K562 treated with DMSO at 1 percent for 12 hours (cell line): ENCODE measurements around the gene MAGEB6. TPM values are rescaled to one million over a fixed set of nuclear protein-coding genes. Genes with fewer than 3 reads are reported as not detected.

Experiments
- total RNA-seq: library from RNA; unstranded; fragments of 300-600 nt; gene quantifications from 2 replicates; pipeline ENCODE4 v1.2.3, GENCODE V29; 2022; ENCODE audit not compliant: insufficient read depth

MAGEB6 gene, protein sequence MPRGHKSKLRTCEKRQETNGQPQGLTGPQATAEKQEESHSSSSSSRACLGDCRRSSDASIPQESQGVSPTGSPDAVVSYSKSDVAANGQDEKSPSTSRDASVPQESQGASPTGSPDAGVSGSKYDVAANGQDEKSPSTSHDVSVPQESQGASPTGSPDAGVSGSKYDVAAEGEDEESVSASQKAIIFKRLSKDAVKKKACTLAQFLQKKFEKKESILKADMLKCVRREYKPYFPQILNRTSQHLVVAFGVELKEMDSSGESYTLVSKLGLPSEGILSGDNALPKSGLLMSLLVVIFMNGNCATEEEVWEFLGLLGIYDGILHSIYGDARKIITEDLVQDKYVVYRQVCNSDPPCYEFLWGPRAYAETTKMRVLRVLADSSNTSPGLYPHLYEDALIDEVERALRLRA
- 0.44 TPM in 1 of 2 replicates, not detected in the other for total RNA-seq

DNA sequence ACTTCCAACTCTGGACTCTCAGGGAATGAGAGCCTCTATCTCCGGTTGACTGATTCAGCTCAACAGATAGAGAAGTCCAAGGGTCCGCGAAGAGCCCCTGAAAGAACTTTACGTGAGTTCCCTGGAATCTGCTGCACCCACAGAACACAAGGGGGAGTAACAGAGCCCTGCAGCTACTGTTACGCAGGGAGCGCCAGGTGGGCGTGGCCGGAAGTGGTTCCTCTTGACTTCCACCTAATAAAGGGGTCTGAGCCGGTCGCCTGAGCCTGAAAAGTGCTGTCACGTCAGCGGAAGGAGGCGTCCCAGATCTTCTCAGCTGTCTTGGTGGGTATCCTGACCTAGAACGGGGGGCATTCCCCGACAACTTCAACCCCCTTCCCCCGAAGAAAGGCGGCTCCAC, at the start of gene MAGEB6:
Gene MAGEB6 (plus strand): TSS at position 237 of the 400 bp plus-strand sequence. CDS start 1,407 bp downstream, outside the sequence.

DNA sequence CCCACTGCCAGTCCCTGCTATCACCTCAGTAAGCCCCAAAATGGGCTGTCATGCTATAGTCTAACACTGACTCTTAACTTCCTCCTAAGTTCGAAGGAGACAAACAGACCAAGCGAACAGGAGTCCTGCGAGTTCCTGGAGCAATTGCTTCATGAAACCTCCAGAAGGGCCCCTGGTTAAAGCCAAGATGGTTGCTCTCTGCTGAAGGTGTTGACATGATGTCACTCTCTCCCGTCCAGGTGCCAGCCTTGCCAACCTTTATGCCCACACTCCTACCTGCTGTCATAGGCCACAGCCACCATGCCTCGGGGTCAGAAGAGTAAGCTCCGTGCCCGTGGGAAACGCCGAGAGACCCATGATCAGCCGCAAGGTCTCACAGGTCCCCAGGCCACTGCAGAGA, 31.9 kb upstream of the MAGEB6 start, which contains the start of gene MAGEB6B:
Gene MAGEB6B (plus strand): TSS at position 301 of the 400 bp plus-strand sequence. CDS start 0 bp downstream, at position 301.

DNA sequence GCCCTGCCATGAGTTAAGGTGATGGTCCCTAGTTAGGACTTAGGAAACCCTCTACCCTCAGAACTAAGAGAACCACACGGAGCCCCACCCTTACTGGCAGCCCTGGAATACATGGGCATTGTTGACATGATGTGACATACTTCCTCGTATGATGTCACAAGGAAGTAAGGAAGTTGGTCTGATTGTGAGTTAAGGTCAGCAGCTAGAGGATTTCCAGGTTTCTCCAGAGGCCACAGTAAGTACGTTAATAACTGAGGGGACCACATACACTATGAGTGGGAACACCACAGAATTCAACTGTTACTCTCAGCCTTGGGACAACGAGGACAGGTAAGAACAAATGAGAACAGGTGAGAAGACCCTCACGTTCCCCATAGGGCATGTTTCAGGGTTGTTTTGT, 23.6 kb downstream of the MAGEB6 start, which contains the start of gene MAGEB5:
Gene MAGEB5 (plus strand): TSS at position 301 of the 400 bp plus-strand sequence. CDS start 1,133 bp downstream, outside the sequence.

Other genes starting within 250 kb of the MAGEB6 start
- not detected in 2 replicates for gene MAGEB18, start 54.1 kb upstream of the MAGEB6 start, total RNA-seq
- gene MAGEB6B, start 31.8 kb upstream of the MAGEB6 start, total RNA-seq = not detected in 2 replicates
- gene MAGEB5, start 23.7 kb downstream of the MAGEB6 start, total RNA-seq = not detected in 2 replicates